Measurements from ENCODE around the gene OSBPL7. TPM values are rescaled to one million over a fixed set of nuclear protein-coding genes. Genes with fewer than 3 reads are reported as not detected.

OSBPL7 gene
- total RNA-seq, 1 donor from 2014 or later: 28.8 TPM

- TF ChIP-seq CTCF (IDR thresholded peaks at IDR 0.05): no peak
- Histone ChIP-seq H3K4me3 (no peak overlapping the region), H3K36me3 (no peaks in the 10 kb centered on the region), H3K27ac (no peak overlapping the region), H3K4me1 (peaks cover 5 to 16% of the 10 kb centered on the region in 2 donors), H3K27me3 (peaks cover 51% of the 10 kb centered on the region), H3K9me3 (no peaks in the 10 kb centered on the region)
- intact Hi-C loops (cut with DNase I): no loop called here
- DNase-seq (ENCODE audit: low spot score in 2 of 2): no peak
These were observed 30.1 kb upstream of the OSBPL7 start for GRCh38 chr17:47851764-47852112.

- Histone ChIP-seq H3K36me3 (no peaks in the 10 kb centered on the region), H3K9me3 (no peaks in the 10 kb centered on the region), H3K27me3 (peaks cover 48% of the 10 kb centered on the region), H3K27ac (no peak within 1 kb of the TSS), H3K4me1 (peaks cover 5 to 16% of the 10 kb centered on the region in 2 donors), H3K4me3 (peak within 1 kb of the TSS; percentile 43 to 46)
- intact Hi-C loops (cut with DNase I): no loop called here
- no peak for DNase-seq (ENCODE audit: low spot score in 2 of 2)
- peak in 1 of 3 experiments; percentile 31 for TF ChIP-seq CTCF (IDR thresholded peaks at IDR 0.05)
These were observed 29.3 kb upstream of the OSBPL7 start, which contains the start of gene SP6 for GRCh38 chr17:47850692-47851573. Gene SP6 (minus strand): TSS chr17:47851163. CDS start chr17:47848429, 2,734 bp downstream.

- Histone ChIP-seq H3K4me3 (peak overlapping the region; percentile 43 to 46), H3K27ac (no peak overlapping the region), H3K9me3 (no peaks in the 10 kb centered on the region), H3K27me3 (peaks cover 42% of the 10 kb centered on the region), H3K36me3 (no peaks in the 10 kb centered on the region), H3K4me1 (peaks cover 5 to 16% of the 10 kb centered on the region in 2 donors)
- DNase-seq (ENCODE audit: low spot score in 2 of 2): no peak
- intact Hi-C loops (cut with DNase I): no loop called here
- TF ChIP-seq CTCF (IDR thresholded peaks at IDR 0.05): no peak
These were observed 28.7 kb upstream of the OSBPL7 start for GRCh38 chr17:47850373-47850691.

- DNase-seq (ENCODE audit: low spot score in 2 of 2): no peak
- Histone ChIP-seq H3K4me1 (peaks cover 5 to 16% of the 10 kb centered on the region in 2 donors), H3K36me3 (no peaks in the 10 kb centered on the region), H3K27ac (no peak overlapping the region), H3K9me3 (no peaks in the 10 kb centered on the region), H3K27me3 (peaks cover 30% of the 10 kb centered on the region), H3K4me3 (no peak overlapping the region)
- intact Hi-C loops (cut with DNase I): loop anchor here (10.0 kb wide), 2 partner anchors 257 to 287 kb away; partner anchors contain the start of genes CBX1 and SNX11
- no peak for TF ChIP-seq CTCF (IDR thresholded peaks at IDR 0.05)
These were observed 26.6 kb upstream of the OSBPL7 start for GRCh38 chr17:47848198-47848513.

GRCh38 chr17:47847341-47848197 is 26.0 kb upstream of the OSBPL7 start:
- intact Hi-C loops (cut with DNase I): loop anchor here (10.0 kb wide), 2 partner anchors 257 to 287 kb away; partner anchors contain the start of genes CBX1 and SNX11
- no peak for DNase-seq (ENCODE audit: low spot score in 2 of 2)

More at GRCh38 chr17:47847341-47848197, 26.0 kb upstream of the OSBPL7 start:
- Histone ChIP-seq H3K27me3 (peaks cover 30% of the 10 kb centered on the region), H3K4me3 (no peak overlapping the region), H3K27ac (no peak overlapping the region), H3K36me3 (no peaks in the 10 kb centered on the region), H3K9me3 (no peaks in the 10 kb centered on the region), H3K4me1 (peaks cover 5 to 16% of the 10 kb centered on the region in 2 donors)
- TF ChIP-seq CTCF (IDR thresholded peaks at IDR 0.05): peak in 2 of 3 experiments; percentile 0 to 28

Measured in ascending aorta (tissue), 2 donors.